ENCODE results near the gene NDUFS6. TPM values are rescaled to one million over a fixed set of nuclear protein-coding genes. Genes with fewer than 3 reads are reported as not detected.

The NDUFS6 gene
- total RNA-seq, 2 donors from 2014 or later, result 12.5 to 41.9 TPM

- Histone ChIP-seq H3K4me1 (no peaks in the 10 kb centered on the region), H3K4me3 (no peak overlapping the region), H3K27me3 (no peaks in the 10 kb centered on the region), H3K9me3 (no peaks in the 10 kb centered on the region), H3K27ac (no peak overlapping the region), H3K36me3 (replicated peaks in 1 of 2; ENCODE audit: insufficient read depth in 1 of 2, low read depth in 2 of 2) (no peaks in the 10 kb centered on the region)
- intact Hi-C loops (cut with DNase I), result no loop called here
- 79% methylated on average over 18 to 20 of the region's 20 CpGs for WGBS, 2 donors
- TF ChIP-seq POLR2A (IDR thresholded peaks at IDR 0.05), result no peak
- TF ChIP-seq CTCF (IDR thresholded peaks at IDR 0.05), result no peak
- no peak for DNase-seq
- ATAC-seq, result no peak
Observed at GRCh38 chr5:1784197-1785050, 16.8 kb upstream of the NDUFS6 start.

- H3K27ac ChIP-seq, result no peak overlapping the region
- intact Hi-C loops (cut with DNase I), result no loop called here
- WGBS, 2 donors, result 63 to 79% methylated on average over 7 to 8 of the region's 8 CpGs
- H3K4me1 ChIP-seq, result no peaks in the 10 kb centered on the region
- ATAC-seq (no peak), DNase-seq (peak in 1 of 4 donors; percentile 5)
- no peaks in the 10 kb centered on the region for H3K36me3 ChIP-seq (replicated peaks in 1 of 2; ENCODE audit: insufficient read depth in 1 of 2, low read depth in 2 of 2)
- H3K4me3 ChIP-seq, result no peak overlapping the region
- TF ChIP-seq CTCF (IDR thresholded peaks at IDR 0.05) (no peak), POLR2A (IDR thresholded peaks at IDR 0.05) (no peak)
- no peaks in the 10 kb centered on the region for H3K9me3 ChIP-seq
- no peaks in the 10 kb centered on the region for H3K27me3 ChIP-seq
Observed at GRCh38 chr5:1785062-1785461, 16.1 kb upstream of the NDUFS6 start.

- intact Hi-C loops (cut with DNase I), result no loop called here
- TF ChIP-seq POLR2A (IDR thresholded peaks at IDR 0.05), result no peak
- no peak for TF ChIP-seq CTCF (IDR thresholded peaks at IDR 0.05)
- H3K4me1 ChIP-seq, result no peaks in the 10 kb centered on the region
- no peak overlapping the region for H3K4me3 ChIP-seq
- ATAC-seq, result no peak
- peak in 1 of 4 donors; percentile 10 for DNase-seq
- WGBS, 2 donors, result 87 to 88% methylated on average over 8 to 13 of the region's 13 CpGs
- H3K36me3 ChIP-seq (replicated peaks in 1 of 2; ENCODE audit: insufficient read depth in 1 of 2, low read depth in 2 of 2), result no peaks in the 10 kb centered on the region
- no peaks in the 10 kb centered on the region for H3K9me3 ChIP-seq
- H3K27me3 ChIP-seq, result no peaks in the 10 kb centered on the region
- H3K27ac ChIP-seq, result no peak overlapping the region
Observed at GRCh38 chr5:1785984-1786383, 15.2 kb upstream of the NDUFS6 start.

- ATAC-seq, result no peak
- 83 to 88% methylated on average over 12 to 29 of the region's 29 CpGs for WGBS, 2 donors
- intact Hi-C loops (cut with DNase I), result no loop called here
- Histone ChIP-seq H3K36me3 (replicated peaks in 1 of 2; ENCODE audit: insufficient read depth in 1 of 2, low read depth in 2 of 2) (no peaks in the 10 kb centered on the region), H3K9me3 (no peaks in the 10 kb centered on the region), H3K4me1 (no peaks in the 10 kb centered on the region), H3K27ac (no peak overlapping the region), H3K27me3 (no peaks in the 10 kb centered on the region), H3K4me3 (no peak overlapping the region)
- no peak for TF ChIP-seq CTCF (IDR thresholded peaks at IDR 0.05)
- no peak for TF ChIP-seq POLR2A (IDR thresholded peaks at IDR 0.05)
- DNase-seq, result peak in 1 of 4 donors; percentile 6
Observed at GRCh38 chr5:1786621-1787471, 14.4 kb upstream of the NDUFS6 start.

Data from body of pancreas (tissue), 4 donors.